Uterus (tissue), 2 donors: ENCODE results near the gene LYSMD2.

ENCODE experiments used
- POLR2A ChIP-seq, 2 donors: fragments of 450-650 bp; IDR thresholded peaks; one replicate each; pipeline ENCODE4 v1.6.1; 2016; ENCODE audit warnings: antibody characterized with exemption in 2 of 2, mild to moderate bottlenecking in 1 of 2, moderate library complexity in 1 of 2
- TF ChIP-seq, protein P1 (sequence below), 4 experiments: fragments of 200-600 bp in 2 of 4; fragments of 450-650 bp in 2 of 4; sonication (generic) in 2 of 4; IDR thresholded peaks; one replicate each; pipeline ENCODE4 v1.5.1; 2016 to 2019; ENCODE audit warnings: antibody characterized with exemption in 4 of 4, mild to moderate bottlenecking in 2 of 4, moderate library complexity in 1 of 4

DNA sequence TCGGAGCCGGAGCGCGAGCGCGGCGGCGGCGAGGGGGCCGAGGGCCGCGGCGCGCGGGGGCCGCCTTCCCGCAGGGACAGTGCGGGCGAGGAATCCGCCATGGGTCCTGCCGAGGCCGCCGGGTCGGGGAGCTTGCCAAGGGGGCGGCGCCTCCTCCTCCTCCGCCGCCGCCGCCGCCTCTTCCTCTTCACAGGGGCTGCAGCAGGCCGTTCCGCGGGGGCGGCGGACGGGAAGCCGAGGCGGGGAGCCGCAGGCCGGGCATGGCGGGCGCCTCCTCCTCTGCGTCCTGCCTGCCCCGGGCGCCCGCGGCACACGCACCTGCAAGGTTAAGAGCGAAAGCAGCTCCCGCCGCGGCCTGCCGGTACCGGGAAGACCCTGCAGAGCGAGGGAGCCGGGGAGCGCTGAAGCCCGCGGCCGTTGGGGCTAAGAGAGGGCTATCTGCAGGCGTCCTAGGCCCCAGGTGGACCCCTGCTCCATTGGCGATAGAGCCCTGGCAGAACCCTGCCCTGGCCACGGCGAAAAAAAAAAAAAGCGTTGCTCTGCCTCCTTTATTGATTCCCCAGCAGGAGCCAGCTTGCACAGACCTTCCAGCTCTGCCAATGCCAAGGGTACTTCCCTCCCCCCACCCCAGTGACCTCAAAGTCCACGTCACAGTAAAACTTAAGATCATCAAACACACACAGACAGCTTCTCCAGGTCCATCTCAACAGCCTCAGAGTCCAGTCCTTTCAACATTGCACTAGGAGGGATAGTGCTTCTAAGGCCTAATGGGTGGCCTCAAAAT, at the start of gene LYSMD2:
- TF ChIP-seq, protein P1, sequence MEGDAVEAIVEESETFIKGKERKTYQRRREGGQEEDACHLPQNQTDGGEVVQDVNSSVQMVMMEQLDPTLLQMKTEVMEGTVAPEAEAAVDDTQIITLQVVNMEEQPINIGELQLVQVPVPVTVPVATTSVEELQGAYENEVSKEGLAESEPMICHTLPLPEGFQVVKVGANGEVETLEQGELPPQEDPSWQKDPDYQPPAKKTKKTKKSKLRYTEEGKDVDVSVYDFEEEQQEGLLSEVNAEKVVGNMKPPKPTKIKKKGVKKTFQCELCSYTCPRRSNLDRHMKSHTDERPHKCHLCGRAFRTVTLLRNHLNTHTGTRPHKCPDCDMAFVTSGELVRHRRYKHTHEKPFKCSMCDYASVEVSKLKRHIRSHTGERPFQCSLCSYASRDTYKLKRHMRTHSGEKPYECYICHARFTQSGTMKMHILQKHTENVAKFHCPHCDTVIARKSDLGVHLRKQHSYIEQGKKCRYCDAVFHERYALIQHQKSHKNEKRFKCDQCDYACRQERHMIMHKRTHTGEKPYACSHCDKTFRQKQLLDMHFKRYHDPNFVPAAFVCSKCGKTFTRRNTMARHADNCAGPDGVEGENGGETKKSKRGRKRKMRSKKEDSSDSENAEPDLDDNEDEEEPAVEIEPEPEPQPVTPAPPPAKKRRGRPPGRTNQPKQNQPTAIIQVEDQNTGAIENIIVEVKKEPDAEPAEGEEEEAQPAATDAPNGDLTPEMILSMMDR (IDR thresholded peaks at IDR 0.05) = no peak
- peak; percentile 34 to 52 for TF ChIP-seq POLR2A (IDR thresholded peaks at IDR 0.05)
